SK-N-SH (cell line): ENCODE data around the gene MYO16. TPM values are rescaled to one million over a fixed set of nuclear protein-coding genes. Genes with fewer than 3 reads are reported as not detected.

Source experiments
- CTCF ChIA-PET: fragments of 300-600, 350-600 bp; formaldehyde crosslinking; extraction: SDS; loops from one replicate; lab custom pipeline; 2021; lab: Yijun Ruan, JAX
- POLR2A ChIA-PET: fragments of 350-600 bp; sonication (Branson Sonifier 250); formaldehyde crosslinking; extraction: SDS; loops from one replicate; lab custom pipeline; 2020; ENCODE audit warnings: antibody characterized with exemption, inconsistent platforms; lab: Yijun Ruan, JAX
- DNase-seq: peaks from one replicate; pipeline ENCODE4 v3.0.0; 2012
- H2AFZ ChIP-seq: fragments of 200-600 bp; sonication (generic); 2 replicates; pipeline ENCODE4 v1.8.1; 2016; ENCODE audit warnings: antibody characterized with exemption, mild to moderate bottlenecking, low read depth
- H3F3A ChIP-seq: fragments of 200-600 bp; sonication (generic); replicated peaks from 2 replicates; pipeline ENCODE3; 2016; ENCODE audit warnings: antibody characterized with exemption, mild to moderate bottlenecking; ENCODE audit not compliant: insufficient read depth
- H3K27ac ChIP-seq, 2 experiments: fragments of 200-500 bp in 1 of 2; fragments of 200-600 bp in 1 of 2; sonication (Bioruptor generic) in 1 of 2; sonication (generic), shearing (Covaris generic) in 1 of 2; 2 replicates each; pipeline versions ENCODE4 v1.5.1 to v1.6.1; 2014 to 2016; ENCODE audit warnings: low read depth in 2 of 2, inconsistent platforms in 1 of 2, low read length in 1 of 2, mild to moderate bottlenecking in 1 of 2, mixed read lengths in 1 of 2
- H3K27me3 ChIP-seq: fragments of 200-600 bp; sonication (generic), shearing (Covaris generic); 2 replicates; pipeline ENCODE4 v1.6.1; 2016; ENCODE audit warnings: mixed run types; ENCODE audit not compliant: insufficient read depth
- H3K36me3 ChIP-seq, 2 experiments: fragments of 200-500 bp in 1 of 2; fragments of 200-600 bp in 1 of 2; sonication (Bioruptor generic) in 1 of 2; sonication (generic) in 1 of 2; replicated peaks in 1 of 2; 2 replicates each; pipeline versions ENCODE3 to v1.5.1; 2014 to 2016; ENCODE audit warnings: low read length in 1 of 2, mild to moderate bottlenecking in 1 of 2; ENCODE audit not compliant: insufficient read depth in 2 of 2, control insufficient read depth in 1 of 2
- H3K4me1 ChIP-seq, 2 experiments: fragments of 200-500 bp in 1 of 2; fragments of 200-600 bp in 1 of 2; sonication (Bioruptor generic) in 1 of 2; sonication (generic), shearing (Covaris generic) in 1 of 2; 2 replicates each; pipeline versions ENCODE4 v1.5.1 to v1.6.1; 2014 to 2016; ENCODE audit warnings: low read depth in 1 of 2, low read length in 1 of 2, mixed run types in 1 of 2; ENCODE audit not compliant: insufficient read depth in 2 of 2, control insufficient read depth in 1 of 2
- H3K4me2 ChIP-seq: fragments of 200-600 bp; sonication (generic), shearing (Covaris generic); 2 replicates; pipeline ENCODE4 v1.6.1; 2017; ENCODE audit warnings: mixed run types
- H3K4me3 ChIP-seq, 2 experiments: fragments of 200-500 bp in 1 of 2; fragments of 200-600 bp in 1 of 2; sonication (Bioruptor generic) in 1 of 2; sonication (generic), shearing (Covaris generic) in 1 of 2; 2 replicates each; pipeline versions ENCODE4 v1.5.1 to v1.8.1; 2014 to 2016; ENCODE audit warnings: low read depth in 2 of 2, inconsistent platforms in 1 of 2, low read length in 1 of 2, mild to moderate bottlenecking in 1 of 2, mixed read lengths in 1 of 2, moderate library complexity in 1 of 2
- H3K79me2 ChIP-seq: fragments of 200-600 bp; sonication (generic); 2 replicates; pipeline ENCODE4 v1.8.1; 2017; ENCODE audit warnings: mild to moderate bottlenecking; ENCODE audit not compliant: insufficient read depth
- H3K9ac ChIP-seq: fragments of 200-600 bp; sonication (generic); 2 replicates; pipeline ENCODE4 v1.6.1; 2017; ENCODE audit warnings: mixed run types
- H3K9me2 ChIP-seq: fragments of 200-600 bp; sonication (generic); 2 replicates; pipeline ENCODE4 v1.6.1; 2017; ENCODE audit warnings: mixed run types
- H3K9me3 ChIP-seq: fragments of 200-600 bp; sonication (generic); 2 replicates; pipeline ENCODE4 v1.6.1; 2017; ENCODE audit warnings: mixed run types, mild to moderate bottlenecking, moderate library complexity
- H4K20me1 ChIP-seq: fragments of 200-600 bp; sonication (generic); 2 replicates; pipeline ENCODE4 v1.6.1; 2017; ENCODE audit warnings: mild to moderate bottlenecking, mixed run types; ENCODE audit not compliant: insufficient read depth
- CHD2 ChIP-seq: fragments of 150-350 bp; IDR thresholded peaks from 2 replicates; pipeline ENCODE4 v1.6.1; 2018; ENCODE audit warnings: low read length; ENCODE audit not compliant: partially characterized antibody
- CTCF ChIP-seq: fragments of 200-600 bp; sonication (generic); IDR thresholded peaks from 2 replicates; pipeline ENCODE4 v1.6.1; 2017; ENCODE audit warnings: antibody characterized with exemption, mild to moderate bottlenecking, moderate library complexity
- ELF1 ChIP-seq: IDR thresholded peaks from 2 replicates; pipeline ENCODE4 v1.4.0; 2012
- EP300 ChIP-seq, 2 experiments: IDR thresholded peaks; 2 replicates each; pipeline versions ENCODE4 v1.4.0 to v1.6.1; 2012; ENCODE audit warnings: borderline replicate concordance in 1 of 2, low read depth in 1 of 2, low read length in 1 of 2
- FOXJ3 ChIP-seq: sonication (generic); formaldehyde crosslinking; IDR thresholded peaks from 2 replicates; pipeline ENCODE4 v1.5.1; 2020; ENCODE audit warnings: mild to moderate bottlenecking, missing genetic modification reagents
- FOXM1 ChIP-seq: IDR thresholded peaks from 2 replicates; pipeline ENCODE4 v1.4.0; 2012; ENCODE audit warnings: low read depth, mild to moderate bottlenecking
- IRF3 ChIP-seq: fragments of 150-350 bp; IDR thresholded peaks from 2 replicates; pipeline ENCODE4 v1.6.1; 2016; ENCODE audit warnings: mild to moderate bottlenecking, low read depth, low read length
- MXI1 ChIP-seq: IDR thresholded peaks from 2 replicates; pipeline ENCODE4 v1.6.1; 2012; ENCODE audit warnings: mild to moderate bottlenecking, low read depth, low read length, improper control_type of control experiment
- NFIC ChIP-seq: IDR thresholded peaks from 2 replicates; pipeline ENCODE4 v1.4.0; 2012; ENCODE audit warnings: borderline replicate concordance
- RAD21 ChIP-seq: IDR thresholded peaks from 2 replicates; pipeline ENCODE4 v1.6.1; 2012; ENCODE audit warnings: mild to moderate bottlenecking, low read length
- RCOR1 ChIP-seq: fragments of 150-350 bp; IDR thresholded peaks from 2 replicates; pipeline ENCODE4 v1.6.1; 2017; ENCODE audit warnings: antibody characterized with exemption, low read length
- RFX5 ChIP-seq: IDR thresholded peaks from 2 replicates; pipeline ENCODE4 v1.6.1; 2012; ENCODE audit warnings: mild to moderate bottlenecking, improper control_type of control experiment, low read length
- TAF1 ChIP-seq: IDR thresholded peaks from 2 replicates; pipeline ENCODE4 v1.6.1; 2012; ENCODE audit warnings: low read depth, mild to moderate bottlenecking, low read length, moderate library complexity, borderline replicate concordance
- TCF12 ChIP-seq: IDR thresholded peaks from 2 replicates; pipeline ENCODE4 v1.4.0; 2012
- TEAD4 ChIP-seq: IDR thresholded peaks from 2 replicates; pipeline ENCODE4 v1.4.0; 2012; ENCODE audit warnings: mild to moderate bottlenecking, borderline replicate concordance; ENCODE audit not compliant: insufficient read depth
- USF2 ChIP-seq: fragments of 150-350 bp; IDR thresholded peaks from 2 replicates; pipeline ENCODE4 v1.6.1; 2017; ENCODE audit warnings: antibody characterized with exemption, low read length, low read depth, borderline replicate concordance
- ZBTB33 ChIP-seq: IDR thresholded peaks from 2 replicates; pipeline ENCODE4 v1.4.0; 2012; ENCODE audit warnings: low read depth, borderline replicate concordance
- WGBS: methylation state at CpG from one replicate; pipeline ENCODE4 v1.1.6; 2017; ENCODE audit warnings: low lambda C conversion rate; 5-methylcytosine and 5-hydroxymethylcytosine counted together
- polyA plus RNA-seq, 3 experiments: library from polyadenylated mRNA; depleted of rRNA; stranded (reverse); fragments of >200 nt; gene quantifications; 2 replicates each; pipeline ENCODE4 v1.2.3, GENCODE V29; 2012

The MYO16 gene
- polyA plus RNA-seq, 1 of the 3 experiments (the other 2 are of a cell fraction): 0.07 TPM

- Histone ChIP-seq H3K36me3 (no peaks in the 10 kb centered on the region), H3K4me3 (no peak overlapping the region), H3K79me2 (no peaks in the 10 kb centered on the region), H2AFZ (no peak overlapping the region), H3K27ac (no peak overlapping the region; a peak in 1 of 4 replicates), H3K9me3 (no peaks in the 10 kb centered on the region), H3K9me2 (no peaks in the 10 kb centered on the region; the same call in 1 of the 2 replicates), H4K20me1 (no peaks in the 10 kb centered on the region), H3F3A (no peaks in the 10 kb centered on the region), H3K9ac (no peak overlapping the region), H3K4me2 (no peak overlapping the region), H3K4me1 (peaks cover 0 to 8% of the 10 kb centered on the region in 2 experiments; a peak in 2 of 4 replicates)
- WGBS: 88% methylated on average over 2 of the region's 2 CpGs
- ChIA-PET CTCF (no interaction called here), POLR2A (no interaction called here)
- DNase-seq: no peak
- TF ChIP-seq TCF12 (no peak), FOXM1 (no peak), RAD21 (no peak), RFX5 (no peak), MXI1 (no peak), CTCF (no peak), TEAD4 (no peak), TAF1 (no peak), IRF3 (no peak)
- TF ChIP-seq, all 33 proteins: peak for 0
- no peaks in the 10 kb centered on the region for H3K27me3 ChIP-seq
These were observed 580.1 kb downstream of the MYO16 start for GRCh38 chr13:109209526-109209925.

- no peaks in the 10 kb centered on the region for H4K20me1 ChIP-seq
- no peaks in the 10 kb centered on the region for H3K79me2 ChIP-seq
- no peaks in the 10 kb centered on the region for H3K9me3 ChIP-seq
- POLR2A ChIA-PET: no interaction called here
- TF ChIP-seq RCOR1 (peak; percentile 37; the same call in 1 of the 2 replicates), FOXJ3 (CRISPR knock-in tag) (no peak), ELF1 (no peak), USF2 (no peak), NFIC (no peak), ZBTB33 (no peak), EP300 (IDR thresholded peaks at IDR 0.05; ENCODE audit: borderline replicate concordance in 1 of 2, low read depth in 1 of 2, low read length in 1 of 2) (peak in 1 of 2 experiments; percentile 66; a peak in 2 of 4 replicates), CHD2 (peak; percentile 24), RAD21 (peak; percentile 31)
- DNase-seq: peak; percentile 46
- no peaks in the 10 kb centered on the region for H3K36me3 ChIP-seq
- H3K9ac ChIP-seq: no peak overlapping the region
- H3F3A ChIP-seq: no peaks in the 10 kb centered on the region
- CTCF ChIA-PET: interaction anchor here (1.5 to 1.8 kb wide), 2 partner anchors 18 to 66 kb away, joined by 4 read pairs; no protein-coding TSS in a partner anchor
- no peak overlapping the region for H2AFZ ChIP-seq
- H3K4me3 ChIP-seq: no peak overlapping the region
- no peaks in the 10 kb centered on the region for H3K27me3 ChIP-seq
- peaks cover 0 to 5% of the 10 kb centered on the region in 2 experiments; a peak in 2 of 4 replicates for H3K4me1 ChIP-seq
- H3K4me2 ChIP-seq: no peak overlapping the region
- peak overlapping the region in 1 of 2 experiments; percentile 64; a peak in 2 of 4 replicates for H3K27ac ChIP-seq
- H3K9me2 ChIP-seq: no peaks in the 10 kb centered on the region; the same call in 1 of the 2 replicates
- 53% methylated on average over 2 of the region's 2 CpGs for WGBS
These were observed 582.2 kb downstream of the MYO16 start for GRCh38 chr13:109211616-109212015.
